ENCODE results near the gene PAXX.

The PAXX gene

DNA sequence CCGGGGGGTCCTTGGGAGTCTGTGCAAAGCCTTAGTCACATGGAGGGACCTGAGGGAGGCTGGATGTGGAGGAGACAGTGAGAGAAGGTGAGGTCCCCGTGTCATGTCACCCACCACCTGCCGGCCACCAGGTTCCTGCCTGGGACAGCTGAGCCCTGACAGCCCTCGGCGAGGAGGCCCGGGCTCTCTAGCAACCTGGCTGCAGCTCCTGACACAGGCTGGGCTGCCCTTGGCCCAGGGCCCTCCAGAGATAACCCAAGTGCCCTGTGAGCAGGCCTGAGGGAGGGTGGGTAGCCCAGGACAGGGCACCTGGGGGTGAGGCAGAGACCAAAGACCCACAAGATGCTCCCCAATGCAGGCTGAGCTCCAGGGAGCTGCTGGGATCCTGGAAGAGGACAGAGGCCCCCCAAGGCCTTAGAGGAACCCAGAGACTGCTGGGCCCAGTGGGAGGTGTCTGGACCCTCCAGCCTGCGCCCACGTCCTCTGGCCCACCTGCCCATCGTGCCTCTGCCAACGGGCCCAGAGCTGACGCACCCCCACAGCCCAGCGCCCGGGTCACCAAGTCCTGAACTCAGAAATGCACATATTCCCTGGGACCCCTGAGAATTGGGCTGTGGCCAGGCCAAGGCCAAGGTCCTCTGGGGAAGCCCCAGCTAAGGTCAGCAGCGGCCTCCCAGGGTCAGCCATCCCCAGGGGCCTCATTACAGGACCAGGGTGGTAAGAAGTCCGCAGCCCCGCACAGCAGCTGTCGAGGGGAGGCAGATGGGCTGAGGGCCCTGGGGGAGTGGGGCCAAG lies 23.7 kb upstream of the PAXX start:
- DNase-seq: no peak

DNA sequence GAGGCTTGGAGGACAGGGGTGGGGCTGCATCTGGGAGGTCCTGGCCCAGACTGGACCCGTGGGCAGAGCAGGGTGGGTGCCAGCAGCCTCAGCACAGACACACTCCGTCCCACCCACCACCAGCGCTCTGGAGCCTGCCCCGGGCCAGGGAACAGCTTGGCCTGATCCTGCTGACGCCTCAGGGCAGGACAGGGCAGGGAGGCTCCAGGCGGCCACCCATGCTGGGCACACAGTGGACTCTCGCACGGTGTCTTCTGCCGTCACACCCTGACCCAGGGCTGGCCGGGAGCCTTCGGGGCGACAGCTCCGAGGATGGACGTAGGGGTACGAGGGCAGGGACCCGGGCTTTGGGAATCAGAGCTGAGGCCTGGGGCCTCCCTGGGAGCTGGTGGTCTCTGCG lies 23.1 kb upstream of the PAXX start:
- no peak for DNase-seq

DNA sequence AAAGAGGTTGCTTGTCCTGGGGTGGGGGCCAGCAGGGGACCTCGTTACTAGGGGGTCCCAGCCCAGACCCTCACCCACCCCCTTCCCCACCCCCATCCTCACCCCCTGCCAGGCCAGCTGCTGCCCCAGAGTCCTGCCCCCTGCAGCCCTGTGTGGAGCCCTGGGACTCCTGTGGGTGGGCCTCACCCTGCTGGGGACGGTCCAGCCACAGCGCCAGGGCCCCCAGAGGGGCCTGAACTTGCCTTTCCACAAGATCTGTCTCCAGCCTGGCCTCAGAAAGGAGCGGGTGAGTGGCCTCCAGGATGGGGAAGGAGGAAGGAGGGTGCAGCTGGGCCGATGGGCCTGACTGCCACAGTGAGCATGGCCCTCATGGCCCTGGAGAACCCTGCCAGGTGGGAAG lies 22.4 kb upstream of the PAXX start:
- DNase-seq: no peak

DNA sequence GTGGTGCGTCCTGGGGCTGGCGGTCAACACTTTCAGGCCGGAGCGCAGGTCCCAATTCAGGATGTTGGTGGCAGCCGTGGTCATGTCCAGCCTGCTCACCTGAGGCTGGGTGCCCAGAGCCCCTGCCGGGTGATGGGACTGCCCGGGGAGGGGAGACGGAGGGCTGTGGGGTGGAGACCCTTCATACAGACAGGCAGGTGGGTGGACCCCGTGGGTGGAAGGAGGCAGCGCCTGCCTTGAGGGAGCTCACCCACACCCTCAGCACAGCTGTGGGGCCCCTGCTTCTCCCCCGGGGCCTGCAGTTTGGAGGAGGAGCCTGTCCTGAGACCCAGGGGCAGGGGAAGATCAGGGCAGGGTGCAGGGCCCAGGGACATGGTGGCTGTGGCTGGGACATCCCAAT lies 21.9 kb upstream of the PAXX start:
- DNase-seq: no peak

DNA sequence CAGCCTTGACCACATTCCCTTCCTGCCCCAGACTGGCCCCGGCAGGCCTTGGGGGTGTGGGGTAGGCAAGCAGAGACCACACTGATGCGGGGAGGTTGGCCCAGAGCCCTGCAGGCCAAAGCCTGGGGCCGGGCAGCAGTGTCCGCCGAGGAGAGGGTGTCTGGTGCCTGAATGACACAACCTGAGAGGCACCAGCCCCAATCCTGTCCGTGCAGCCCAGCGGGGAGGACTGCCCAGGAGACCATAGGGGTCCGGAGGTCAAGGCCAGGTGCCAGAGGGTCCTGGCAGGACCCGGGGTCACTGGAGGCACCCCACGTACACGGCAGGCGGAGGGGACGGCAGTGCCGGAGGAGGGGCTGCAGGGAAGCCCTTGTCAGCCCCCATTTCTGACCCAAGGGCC lies 20.5 kb upstream of the PAXX start:
- DNase-seq: no peak

DNA sequence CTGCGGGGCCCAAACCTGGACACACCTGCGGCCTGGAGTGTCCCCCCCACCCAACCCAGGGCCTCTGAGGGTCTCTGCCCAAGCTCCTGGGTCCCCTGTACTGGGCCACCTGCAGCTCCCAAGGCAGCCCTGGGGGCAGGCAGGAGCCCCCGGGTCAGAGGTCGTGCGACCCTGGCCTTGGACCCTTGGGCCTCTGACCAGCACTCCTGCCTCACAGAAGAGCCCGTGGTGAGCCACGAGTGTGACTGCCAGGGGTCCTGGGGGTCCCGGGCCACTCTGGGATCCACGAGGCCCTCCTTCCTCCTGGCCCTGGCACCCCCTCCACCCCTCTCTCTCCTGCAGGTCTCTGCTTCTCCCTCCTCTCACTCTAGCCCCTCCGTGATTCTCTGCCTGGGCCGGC lies 19.9 kb upstream of the PAXX start:
- no peak for DNase-seq

DNA sequence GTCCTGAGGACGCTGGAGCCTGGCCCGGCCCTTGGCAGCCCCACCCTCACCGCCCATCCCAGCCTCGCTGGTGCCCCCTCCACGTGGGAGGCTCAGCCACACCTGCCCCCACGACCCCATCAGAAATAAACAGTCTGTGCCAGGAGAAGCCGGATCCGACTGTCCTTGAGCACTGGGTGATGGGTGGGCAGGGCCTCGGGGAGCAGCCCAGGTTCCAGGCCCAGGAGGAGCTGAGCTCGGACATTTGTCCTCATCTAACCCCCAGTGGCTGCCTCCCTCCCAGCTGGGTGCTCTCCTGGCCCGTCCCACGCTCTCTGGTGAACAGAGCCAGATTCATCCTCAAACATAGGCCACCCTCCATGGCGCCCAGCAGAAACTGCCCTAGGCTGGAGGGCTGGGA lies 19.5 kb upstream of the PAXX start:
- no peak for DNase-seq

DNA sequence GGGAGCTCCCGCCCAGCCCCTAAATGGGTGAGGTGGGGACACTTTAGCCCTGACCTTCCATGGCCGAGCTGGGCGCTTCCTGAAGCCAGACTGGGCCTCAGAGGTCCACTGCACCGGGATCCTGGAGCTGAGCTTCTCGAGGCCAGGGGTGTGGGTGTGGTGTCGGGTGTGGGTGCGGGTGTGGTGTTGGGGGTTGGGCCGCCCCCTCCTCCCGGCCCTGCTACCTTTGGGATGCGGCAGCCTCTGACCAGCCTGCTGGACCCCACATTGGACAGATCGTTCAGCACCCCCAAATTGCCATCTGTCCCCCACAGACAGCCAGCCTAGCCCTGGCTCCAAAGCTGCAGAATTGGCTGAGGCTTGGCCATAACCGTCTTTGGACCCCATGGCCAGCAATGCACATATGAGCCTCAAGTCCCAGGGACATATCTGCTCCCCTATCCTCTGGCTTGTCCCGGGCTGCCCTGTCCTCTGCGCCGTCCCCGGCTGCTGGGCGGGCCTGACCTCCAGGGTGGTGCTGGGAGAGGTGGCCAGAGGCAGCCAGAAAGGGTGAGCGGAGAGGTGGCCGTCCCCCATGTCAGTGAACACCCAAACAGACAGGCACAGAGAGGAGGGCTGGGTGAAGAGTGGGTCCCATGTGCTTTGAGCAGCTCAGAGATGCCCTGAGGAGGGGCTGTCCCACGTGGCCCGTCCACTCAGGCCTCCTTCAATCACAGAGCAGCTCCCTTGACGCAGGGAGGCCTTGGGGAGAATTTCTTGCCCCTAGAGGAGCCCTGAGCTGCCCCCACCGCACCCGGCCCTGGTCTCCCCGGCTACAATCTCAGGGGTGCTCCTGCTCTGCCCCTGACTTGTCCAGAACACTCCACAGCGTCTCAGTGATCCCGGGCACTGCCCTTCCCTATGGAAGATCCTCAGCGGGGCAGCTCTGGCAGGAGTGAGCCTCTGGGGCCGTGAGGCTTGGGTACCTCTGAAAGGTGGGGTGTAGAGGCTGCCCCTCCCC lies 18.3 kb upstream of the PAXX start:
- DNase-seq: no peak

DNA sequence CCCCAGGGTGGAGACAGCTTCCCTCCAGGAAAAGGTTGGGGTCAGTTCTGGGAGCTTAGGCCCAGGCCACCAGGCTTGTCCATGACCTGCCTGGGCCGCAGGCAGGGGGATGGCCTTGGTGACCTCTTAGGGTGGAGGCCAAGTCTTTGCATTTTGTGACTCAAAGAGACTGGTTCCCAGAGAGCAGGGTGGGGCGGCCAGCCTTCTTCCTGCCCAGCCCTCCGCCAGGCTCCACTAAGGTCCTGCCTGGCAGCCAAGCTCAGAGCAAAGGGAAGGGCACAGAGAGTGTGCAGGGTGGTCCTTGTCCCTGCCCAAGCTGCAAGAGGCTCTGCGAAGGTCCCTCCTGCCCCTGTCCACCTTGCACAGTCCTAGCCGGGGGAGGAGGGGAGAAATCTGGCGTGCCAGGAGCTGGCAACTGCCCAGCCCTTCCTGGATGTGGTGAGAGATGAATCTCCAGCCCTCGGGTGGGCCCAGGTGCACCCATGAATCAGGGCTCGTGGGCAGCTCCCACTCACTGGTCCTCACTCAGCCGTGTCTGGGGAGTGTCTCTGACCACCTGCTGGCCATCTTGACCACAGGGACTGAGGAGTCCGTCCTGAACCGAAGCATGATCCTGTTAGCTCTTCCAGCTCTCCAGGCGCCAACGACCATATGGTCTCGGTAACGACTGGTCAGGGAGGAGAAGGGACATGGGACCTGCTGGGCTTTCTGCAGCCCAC lies 17.2 kb upstream of the PAXX start:
- no peak for DNase-seq

DNA sequence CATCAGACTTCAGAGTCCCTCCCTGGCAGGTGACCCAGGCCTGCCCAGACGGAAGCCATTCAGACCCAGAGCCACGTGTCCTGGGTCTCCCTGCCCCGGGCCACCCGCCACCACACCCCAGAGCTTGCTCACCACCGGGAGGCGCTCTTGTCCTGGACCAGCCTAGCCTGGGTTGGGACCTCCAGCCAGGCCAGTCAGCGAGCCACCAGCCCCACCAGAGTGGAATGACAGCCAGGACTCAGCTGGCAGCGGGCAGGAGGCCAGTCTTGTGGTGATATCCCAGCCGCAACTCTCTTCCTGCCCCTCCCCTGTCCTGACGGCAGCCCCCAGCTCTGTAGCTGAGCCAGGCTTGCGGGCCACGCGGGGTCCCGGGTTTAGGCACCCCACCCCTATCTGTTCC lies 16.6 kb upstream of the PAXX start:
- no peak for DNase-seq

DNA sequence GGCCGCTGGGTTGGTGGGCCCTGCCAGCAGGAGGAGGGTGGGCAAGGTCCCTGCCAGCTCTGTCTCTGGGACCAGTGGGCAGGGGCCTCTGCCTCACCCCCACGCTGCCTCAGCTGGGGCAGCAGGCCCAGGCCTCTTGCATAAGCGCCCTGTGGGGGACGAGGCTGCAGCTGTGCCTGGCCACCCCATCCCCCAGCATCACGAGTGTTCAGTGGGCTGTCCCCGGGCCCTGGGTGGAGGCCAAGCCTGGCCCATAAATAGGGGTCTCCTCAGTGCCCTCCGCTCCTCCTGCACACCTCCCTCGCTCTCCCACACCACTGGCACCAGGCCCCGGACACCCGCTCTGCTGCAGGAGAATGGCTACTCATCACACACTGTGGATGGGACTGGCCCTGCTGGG lies 15.0 kb upstream of the PAXX start, which contains the start of gene PTGDS:
TSS of gene PTGDS (plus strand) at position 282 of the 400 bp plus-strand sequence. CDS start at position 357, 75 bp downstream.
- DNase-seq: no peak

DNA sequence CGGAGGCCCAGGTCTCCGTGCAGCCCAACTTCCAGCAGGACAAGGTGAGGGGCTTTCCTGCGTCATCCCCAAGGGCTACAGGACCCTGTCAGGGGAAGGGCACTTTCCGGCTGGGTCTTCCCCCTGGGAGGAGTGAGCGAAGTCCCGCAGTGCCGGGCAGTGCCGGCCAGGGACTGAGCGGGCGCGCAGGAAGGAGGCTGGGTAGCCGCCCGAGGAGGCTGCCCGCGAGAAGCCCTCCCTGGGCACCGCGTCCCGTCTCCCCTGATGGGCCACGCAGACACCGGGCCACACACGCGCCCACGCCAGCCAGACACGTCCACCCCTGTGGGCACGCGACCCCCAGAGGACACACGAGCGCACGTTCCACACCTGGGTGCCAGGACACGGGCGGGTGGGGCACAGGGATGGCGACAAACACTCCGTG lies 14.6 kb upstream of the PAXX start:
- no peak for DNase-seq

DNA sequence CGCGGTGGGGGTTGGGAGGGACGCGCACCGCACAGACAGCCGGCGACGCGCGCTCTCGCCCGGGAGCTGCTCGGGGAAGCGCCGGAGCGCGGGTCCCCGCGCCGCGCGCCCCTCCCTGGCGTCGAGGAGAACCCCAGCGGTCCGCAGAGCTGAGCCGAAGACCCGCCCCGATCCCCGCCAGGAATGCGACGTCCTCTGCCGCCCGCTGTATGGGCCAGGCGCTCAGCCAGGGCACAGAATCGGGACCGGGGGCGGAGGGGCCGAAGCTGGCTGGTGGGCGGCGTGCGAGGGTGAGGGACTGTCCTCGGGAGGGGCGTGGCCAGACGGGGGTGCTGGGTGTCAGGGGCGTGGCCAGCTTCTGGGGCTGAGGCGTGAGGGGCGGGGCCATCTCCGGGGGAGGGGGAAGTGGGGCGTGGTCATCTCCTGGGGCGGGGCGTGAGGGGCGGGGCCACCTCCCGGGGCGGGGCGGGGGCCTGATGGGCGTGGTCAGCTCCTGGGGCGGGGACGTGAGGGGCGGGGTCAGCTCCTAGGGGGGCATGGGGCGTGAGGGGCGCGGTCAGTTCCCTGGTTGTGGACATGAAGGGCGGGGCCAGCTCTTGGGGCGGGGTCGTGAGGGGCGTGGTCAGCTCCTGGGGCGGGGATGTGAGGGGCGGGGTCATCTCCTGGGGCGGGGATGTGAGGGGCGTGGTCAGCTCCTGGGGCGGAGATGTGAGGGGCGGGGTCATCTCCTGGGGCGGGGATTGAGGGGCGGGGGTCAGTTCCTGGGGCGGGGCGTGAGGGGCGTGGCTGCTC lies 14.0 kb upstream of the PAXX start:
- no peak for DNase-seq

DNA sequence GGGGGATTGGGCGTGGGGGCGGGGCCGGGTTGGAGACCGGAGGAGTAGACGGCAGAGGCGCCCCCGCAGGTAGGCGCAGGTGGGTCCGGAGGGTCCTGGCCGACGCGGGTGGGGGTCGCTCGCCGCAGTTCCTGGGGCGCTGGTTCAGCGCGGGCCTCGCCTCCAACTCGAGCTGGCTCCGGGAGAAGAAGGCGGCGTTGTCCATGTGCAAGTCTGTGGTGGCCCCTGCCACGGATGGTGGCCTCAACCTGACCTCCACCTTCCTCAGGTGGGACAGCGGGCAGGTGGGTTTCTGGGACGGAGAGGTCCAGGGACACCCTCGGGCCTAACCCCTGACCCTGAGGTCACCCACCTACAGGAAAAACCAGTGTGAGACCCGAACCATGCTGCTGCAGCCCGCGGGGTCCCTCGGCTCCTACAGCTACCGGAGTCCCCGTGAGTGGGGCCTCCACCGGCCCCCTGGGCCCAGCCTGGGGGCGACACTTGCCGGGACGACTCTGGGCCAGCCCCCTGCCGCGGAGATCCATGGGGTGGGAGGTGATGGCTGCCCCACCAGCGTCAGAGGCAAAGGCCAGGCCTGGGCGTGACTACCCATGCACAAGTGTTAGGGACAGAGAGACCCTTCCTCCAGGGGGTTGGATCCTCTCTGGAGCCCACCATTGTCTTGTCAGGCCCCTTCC lies 13.2 kb upstream of the PAXX start:
- DNase-seq: no peak

DNA sequence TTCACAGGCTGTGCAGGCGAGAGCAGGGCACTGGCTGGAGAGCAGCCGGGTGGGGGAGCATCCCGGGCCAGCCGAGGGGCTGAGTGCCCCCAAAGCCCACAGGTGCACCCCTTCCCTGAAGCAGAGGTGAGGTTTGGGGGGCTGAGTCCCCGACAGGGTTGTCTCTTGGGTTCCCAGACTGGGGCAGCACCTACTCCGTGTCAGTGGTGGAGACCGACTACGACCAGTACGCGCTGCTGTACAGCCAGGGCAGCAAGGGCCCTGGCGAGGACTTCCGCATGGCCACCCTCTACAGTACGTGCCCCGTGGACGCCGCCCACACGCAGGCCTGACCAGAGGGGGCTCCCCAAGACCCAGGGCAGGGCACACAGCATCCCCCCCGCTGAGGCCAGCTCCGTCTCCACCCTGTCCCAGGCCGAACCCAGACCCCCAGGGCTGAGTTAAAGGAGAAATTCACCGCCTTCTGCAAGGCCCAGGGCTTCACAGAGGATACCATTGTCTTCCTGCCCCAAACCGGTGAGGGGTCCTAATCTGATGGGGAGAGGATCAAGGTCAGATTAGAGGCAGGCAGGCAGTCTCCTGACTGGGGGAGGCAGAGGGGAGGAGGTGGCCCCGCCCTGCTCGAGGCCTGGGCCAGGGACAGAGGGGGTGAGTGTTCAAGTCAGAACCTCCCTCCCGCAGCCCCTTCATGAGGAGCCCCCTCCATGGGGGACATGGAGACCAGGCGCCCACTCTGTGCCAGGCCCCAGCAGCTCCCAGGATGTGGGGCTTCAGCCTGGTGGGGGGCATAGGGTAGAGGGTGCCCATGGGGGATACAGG lies 12.2 kb upstream of the PAXX start:
- no peak for DNase-seq

DNA sequence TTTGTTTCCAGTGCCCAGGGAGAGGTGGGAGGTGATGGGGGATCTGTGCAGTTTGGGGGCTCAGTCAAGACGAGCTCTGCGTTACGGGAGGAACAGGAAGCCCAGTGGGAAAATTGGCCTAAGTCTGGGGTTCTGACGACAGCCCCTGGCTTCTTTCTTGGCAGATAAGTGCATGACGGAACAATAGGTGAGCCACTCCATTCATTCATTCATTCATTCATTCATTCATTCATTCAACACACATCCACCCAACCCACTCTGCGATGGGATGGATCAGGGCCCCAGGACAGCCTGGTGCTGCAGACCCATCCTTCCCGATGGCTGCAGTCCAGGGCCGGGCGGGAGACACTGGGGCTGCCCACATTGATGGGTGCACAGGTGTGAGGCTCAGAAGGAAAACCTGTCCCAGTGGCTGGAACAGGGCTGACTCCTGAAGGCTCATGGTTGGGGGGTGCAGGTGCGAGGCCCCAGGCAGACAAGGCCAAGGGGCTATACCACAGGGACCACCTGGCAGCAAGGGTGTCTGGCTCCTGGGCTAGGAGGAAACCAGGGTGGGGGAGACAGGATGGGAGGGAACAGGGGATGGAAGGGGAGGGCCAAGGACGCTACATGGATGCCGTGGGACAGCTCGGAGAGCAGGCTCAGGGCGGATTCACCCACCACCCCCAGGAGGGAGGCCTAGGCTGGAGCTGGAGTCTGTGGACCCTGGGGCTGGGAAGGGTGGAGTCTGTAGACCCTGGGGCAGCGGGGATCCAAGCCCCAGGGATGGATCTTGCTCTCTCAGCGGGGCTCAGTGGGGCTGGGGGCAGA lies 11.3 kb upstream of the PAXX start:
- no peak for DNase-seq

DNA sequence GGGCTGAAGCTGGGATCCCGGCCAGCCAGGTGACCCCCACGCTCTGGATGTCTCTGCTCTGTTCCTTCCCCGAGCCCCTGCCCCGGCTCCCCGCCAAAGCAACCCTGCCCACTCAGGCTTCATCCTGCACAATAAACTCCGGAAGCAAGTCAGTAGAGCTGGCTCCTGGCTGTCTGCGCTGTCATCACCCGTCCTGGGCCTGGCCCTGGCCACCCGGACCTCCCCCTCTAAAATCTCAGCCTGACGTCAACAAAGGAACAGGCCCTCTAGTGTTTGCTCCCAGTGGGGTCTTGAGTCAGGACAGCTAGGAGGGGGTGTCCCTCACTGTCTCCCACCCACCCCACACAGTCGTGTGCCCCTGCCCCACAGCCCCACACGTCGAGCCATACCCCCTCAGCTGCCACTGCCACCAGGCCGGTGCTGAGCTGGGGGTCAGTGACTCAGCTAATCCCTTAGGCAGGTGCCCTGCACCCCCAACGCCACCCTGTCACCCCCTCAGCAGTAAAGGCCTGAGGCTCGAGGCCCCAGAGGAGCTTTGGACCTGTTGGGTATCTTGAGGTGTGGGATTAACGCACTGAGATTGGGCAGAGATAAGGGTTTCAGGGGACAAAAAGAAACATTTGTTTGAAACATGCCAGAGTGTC lies 10.5 kb upstream of the PAXX start:
- no peak for DNase-seq

DNA sequence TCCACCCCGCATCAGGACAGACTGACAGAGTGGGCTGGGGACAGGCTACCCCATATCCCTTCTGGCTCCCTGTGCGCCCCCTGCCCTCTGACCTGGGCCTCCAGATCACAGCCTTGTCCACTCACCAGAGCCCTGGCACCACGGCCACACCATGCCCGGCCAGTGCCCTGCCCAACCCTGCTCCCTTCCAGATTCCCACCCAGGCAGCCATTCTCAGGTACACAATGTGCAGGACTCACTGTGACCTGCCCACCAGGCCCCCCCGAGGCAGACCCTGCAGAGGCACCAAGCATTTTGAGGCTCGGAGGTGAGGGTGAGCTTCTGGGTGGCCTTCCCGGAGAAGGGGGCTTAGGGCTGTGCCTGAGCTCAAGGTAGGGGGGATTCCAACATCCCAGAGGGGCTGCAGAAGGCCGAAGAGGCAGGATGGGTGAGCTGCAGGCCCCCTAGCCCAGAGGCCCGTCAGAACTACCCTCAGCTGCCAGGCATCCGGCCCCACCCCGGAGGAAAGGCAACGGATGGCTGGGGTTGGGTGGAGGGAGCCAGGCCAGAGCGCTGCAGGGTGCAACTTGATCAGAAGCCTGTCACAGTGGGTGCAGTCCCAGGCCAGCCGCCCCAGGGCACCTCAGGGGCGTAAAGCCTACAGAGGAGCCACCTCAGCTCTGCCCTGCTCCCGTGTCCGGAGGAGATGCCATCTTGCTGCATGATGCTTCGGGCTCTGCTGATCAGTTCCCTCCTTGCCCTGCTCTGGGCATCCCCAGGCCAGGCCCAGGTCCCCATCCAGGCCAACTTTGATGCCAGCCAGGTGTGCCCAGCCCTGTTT lies 9.8 kb upstream of the PAXX start, which contains the start of gene LCNL1:
TSS of gene LCNL1 (plus strand) at position 762 of the 820 bp plus-strand sequence. CDS start 594 bp downstream, outside the sequence.
- no peak for DNase-seq

Measured in NCI-H1694 treated with DMSO at 0.1 percent for 48 hours (cell line).